GM12801 (cell line): ENCODE results near the gene TMEM132D.

Experiments used
- CTCF ChIP-seq: IDR thresholded peaks from one replicate; pipeline ENCODE4 v1.5.1; 2011; ENCODE audit warnings: control low read depth; ENCODE audit not compliant: insufficient read length; ENCODE audit errors: extremely low read depth

Gene TMEM132D

GRCh38 chr12:129696926-129697325, 206.9 kb downstream of the TMEM132D start:
- no peak for TF ChIP-seq CTCF

GRCh38 chr12:129696405-129696804, 207.4 kb downstream of the TMEM132D start:
- no peak for TF ChIP-seq CTCF

GRCh38 chr12:129693731-129694130, 210.1 kb downstream of the TMEM132D start:
- no peak for TF ChIP-seq CTCF

- no peak for TF ChIP-seq CTCF
These were observed 216.1 kb downstream of the TMEM132D start for GRCh38 chr12:129687731-129688130.

GRCh38 chr12:129681830-129682229, 222.0 kb downstream of the TMEM132D start:
- TF ChIP-seq CTCF: no peak

DNA sequence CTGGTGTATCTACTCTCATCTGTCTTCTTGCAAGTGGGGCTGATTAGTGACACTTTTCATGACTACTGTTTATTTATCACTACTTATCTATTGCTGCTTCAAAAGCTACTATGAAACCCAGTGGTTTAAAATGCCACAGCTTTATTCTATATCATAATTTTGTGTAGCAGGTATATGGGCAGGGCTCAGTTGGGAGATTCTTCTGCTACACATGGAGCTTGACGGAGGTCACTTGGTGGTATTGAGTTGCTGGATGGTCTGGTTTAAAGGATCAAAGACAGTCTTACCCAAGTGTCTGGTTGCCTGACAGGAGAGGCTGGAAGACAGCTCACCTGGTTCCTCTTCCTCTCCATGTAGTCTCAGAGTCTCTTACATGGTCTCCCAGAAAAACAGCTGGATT, 222.7 kb downstream of the TMEM132D start:
- no peak for TF ChIP-seq CTCF

DNA sequence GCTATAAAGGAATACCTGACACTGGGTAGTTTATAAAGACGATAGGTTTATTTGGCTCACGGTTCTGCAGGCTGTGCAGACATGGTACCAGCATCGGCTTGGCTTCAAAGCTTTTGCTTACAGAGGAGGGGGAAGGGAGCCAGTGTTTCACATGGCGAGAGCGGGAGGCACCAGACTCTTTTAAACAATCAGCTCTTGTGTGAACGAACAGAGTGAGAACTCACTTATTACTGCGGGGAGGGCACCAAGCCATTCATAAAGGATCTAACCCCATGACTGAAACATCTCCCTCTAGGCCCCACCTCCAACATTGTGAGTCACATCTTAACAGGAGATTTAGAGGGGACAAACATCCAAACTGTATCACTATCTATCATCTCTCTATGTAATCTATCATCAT, 227.4 kb downstream of the TMEM132D start:
- no peak for TF ChIP-seq CTCF

GRCh38 chr12:129675947-129676346, 227.9 kb downstream of the TMEM132D start:
- TF ChIP-seq CTCF: no peak
